ENCODE data around the gene PI4KA. TPM values are rescaled to one million over a fixed set of nuclear protein-coding genes. Genes with fewer than 3 reads are reported as not detected.

Gene PI4KA
- total RNA-seq, 1 experiment from 2014 or later = 65.8 TPM

- H3K27ac Mint-ChIP-seq = no peak overlapping the region
- Histone ChIP-seq H2BK5ac (ENCODE audit: insufficient read length, low read length) (no peak overlapping the region), H2AK5ac (ENCODE audit: insufficient read length, low read length) (no peak overlapping the region), H3K4ac (ENCODE audit: low read depth, low read length) (no peak overlapping the region), H4K20me1 (ENCODE audit: control insufficient read depth, insufficient read depth, insufficient read length) (no peaks in the 10 kb centered on the region), H3K9me3 (ENCODE audit: control insufficient read depth, low read depth, low read length) (no peaks in the 10 kb centered on the region), H2BK20ac (ENCODE audit: low read depth, low read length, poor library complexity, severe bottlenecking) (no peak overlapping the region), H3K79me2 (ENCODE audit: insufficient read depth, low read length) (no peaks in the 10 kb centered on the region), H2BK15ac (ENCODE audit: low read depth, low read length) (no peak overlapping the region), H3K27me3 (ENCODE audit: insufficient read depth, low read length) (no peaks in the 10 kb centered on the region), H2AFZ (ENCODE audit: low read length) (no peak overlapping the region), H2BK12ac (ENCODE audit: insufficient read length, low read depth, low read length) (no peak overlapping the region), H3K79me1 (ENCODE audit: insufficient read depth, low read depth, low read length, poor library complexity, severe bottlenecking) (no peaks in the 10 kb centered on the region), H3K14ac (ENCODE audit: insufficient read depth, low read length) (no peak overlapping the region), H2BK120ac (ENCODE audit: low read depth, low read length, poor library complexity, severe bottlenecking) (no peak overlapping the region), H4K8ac (replicated peaks; ENCODE audit: insufficient read length, low read depth, low read length) (no peak overlapping the region), H4K5ac (ENCODE audit: insufficient read length, low read depth, low read length) (no peak overlapping the region), H3K23me2 (ENCODE audit: insufficient read length, low read depth, low read length, poor library complexity, severe bottlenecking) (no peaks in the 10 kb centered on the region), H4K91ac (ENCODE audit: insufficient read length, low read depth, low read length) (no peak overlapping the region), H3K56ac (ENCODE audit: insufficient read length, low read depth, low read length) (no peak overlapping the region), H3K18ac (ENCODE audit: insufficient read length, low read depth, low read length) (no peak overlapping the region), H3K9ac (ENCODE audit: extremely low read depth, insufficient read length, low read length) (no peak overlapping the region), H3K4me2 (ENCODE audit: insufficient read depth, insufficient read length, low read length) (no peak overlapping the region), H3T11ph (ENCODE audit: low read length) (no peak overlapping the region), H3K4me1 (ENCODE audit: insufficient read depth, low read length) (no peaks in the 10 kb centered on the region), H3K27ac (ENCODE audit: insufficient read length, low read depth, low read length) (no peak overlapping the region), H3K23ac (ENCODE audit: insufficient read length, low read depth, low read length) (no peak overlapping the region)
- H3K9me3 Mint-ChIP-seq = no peaks in the 10 kb centered on the region
- peaks cover 3 to 34% (median 14%) of the 10 kb centered on the region in 3 experiments; a peak in 5 of 7 replicates for H3K36me3 Mint-ChIP-seq (ENCODE audit: insufficient read depth in 1 of 3, low read depth in 3 of 3)
- H3K4me3 Mint-ChIP-seq = no peak overlapping the region
- peaks cover 3 to 4% of the 10 kb centered on the region in 2 experiments; a peak in 1 of 4 replicates for H3K4me1 Mint-ChIP-seq
- TF ChIP-seq CTCF (conservative IDR thresholded peaks at IDR 0.05) = no peak
- DNase-seq = no peak
- no peaks in the 10 kb centered on the region for H3K27me3 Mint-ChIP-seq (ENCODE audit: low read depth)
- no CpG with 5 or more reads among the region's 6 CpGs for whole genome bisulfite sequencing (ENCODE audit: extremely low coverage, insufficient read length, low lambda C conversion rate)
Measured at GRCh38 chr22:20889025-20889704, 30.6 kb upstream of the PI4KA start.
